Loucy (cell line): ENCODE data around the gene CCL11.

Source experiments
- H2AFZ ChIP-seq: fragments of 200-600 bp; sonication (generic); 2 replicates; pipeline ENCODE4 v1.6.0; 2016; ENCODE audit warnings: antibody characterized with exemption, mild to moderate bottlenecking, low read length, moderate library complexity
- H3F3A ChIP-seq: fragments of 200-600 bp; 2 replicates; pipeline ENCODE4 v1.6.0; 2016; ENCODE audit warnings: antibody characterized with exemption, low read depth, mild to moderate bottlenecking
- H3K27me3 ChIP-seq: fragments of 200-600 bp; sonication (generic); 2 replicates; pipeline ENCODE4 v1.6.1; 2014; ENCODE audit warnings: low read length, mild to moderate bottlenecking; ENCODE audit not compliant: insufficient read depth, poor library complexity, severe bottlenecking
- H3K36me3 ChIP-seq: fragments of 200-600 bp; sonication (generic); 2 replicates; pipeline ENCODE4 v1.6.1; 2016; ENCODE audit warnings: low read length; ENCODE audit not compliant: insufficient read depth
- H3K4me1 ChIP-seq: fragments of 200-600 bp; sonication (generic); 2 replicates; pipeline ENCODE4 v1.5.1; 2014; ENCODE audit warnings: low read length, mild to moderate bottlenecking; ENCODE audit not compliant: insufficient read depth, poor library complexity, severe bottlenecking
- H3K4me2 ChIP-seq: fragments of 200-600 bp; sonication (generic); 2 replicates; pipeline ENCODE4 v1.6.0; 2014; ENCODE audit warnings: antibody characterized with exemption, low read length, low read depth, mild to moderate bottlenecking; ENCODE audit not compliant: poor library complexity, severe bottlenecking
- H3K4me3 ChIP-seq: fragments of 200-600 bp; sonication (generic); 2 replicates; pipeline ENCODE4 v1.5.1; 2014; ENCODE audit warnings: low read length, mild to moderate bottlenecking, mixed read lengths; ENCODE audit not compliant: poor library complexity, severe bottlenecking
- H3K79me2 ChIP-seq: fragments of 200-600 bp; sonication (generic); 2 replicates; pipeline ENCODE4 v1.6.1; 2014; ENCODE audit warnings: low read length; ENCODE audit not compliant: insufficient read depth
- H3K9ac ChIP-seq: fragments of 200-600 bp; sonication (generic); 2 replicates; pipeline ENCODE4 v1.6.0; 2014; ENCODE audit warnings: mild to moderate bottlenecking, low read depth, low read length, moderate library complexity; ENCODE audit not compliant: poor library complexity, severe bottlenecking
- H3K9me2 ChIP-seq: fragments of 200-600 bp; sonication (generic); replicated peaks from 2 replicates; pipeline ENCODE4 v1.6.1; 2016; ENCODE audit warnings: low read depth, low read length, mixed read lengths
- H3K9me3 ChIP-seq: fragments of 200-600 bp; sonication (generic); 2 replicates; pipeline ENCODE4 v1.6.1; 2014; ENCODE audit warnings: mild to moderate bottlenecking, antibody characterized with exemption, low read length, low read depth; ENCODE audit not compliant: insufficient read depth
- H4K20me1 ChIP-seq: fragments of 200-600 bp; sonication (generic); 2 replicates; pipeline ENCODE4 v1.6.0; 2014; ENCODE audit warnings: antibody characterized with exemption, low read length, mild to moderate bottlenecking; ENCODE audit not compliant: insufficient read depth, poor library complexity, severe bottlenecking
- CTCF ChIP-seq: fragments of 200-600 bp; sonication (generic); conservative IDR thresholded peaks from 2 replicates; pipeline ENCODE4 v1.5.1; 2014; ENCODE audit warnings: mild to moderate bottlenecking, antibody characterized with exemption, low read length
- EZH2phosphoT487 ChIP-seq: fragments of 200-600 bp; IDR thresholded peaks from 2 replicates; pipeline ENCODE4 v1.6.1; 2018; ENCODE audit warnings: antibody characterized with exemption, mild to moderate bottlenecking, moderate library complexity, borderline replicate concordance

The CCL11 gene

GRCh38 chr17:34290586-34290985 is 5.0 kb downstream of the CCL11 start:
- Histone ChIP-seq H3F3A (no peaks in the 10 kb centered on the region), H3K36me3 (no peaks in the 10 kb centered on the region), H2AFZ (no peak overlapping the region), H3K27me3 (no peaks in the 10 kb centered on the region), H3K9me2 (no peaks in the 10 kb centered on the region), H3K9me3 (no peaks in the 10 kb centered on the region), H4K20me1 (no peaks in the 10 kb centered on the region), H3K4me1 (no peaks in the 10 kb centered on the region), H3K79me2 (no peaks in the 10 kb centered on the region), H3K9ac (no peak overlapping the region), H3K4me3 (no peak overlapping the region), H3K4me2 (no peak overlapping the region)
- TF ChIP-seq EZH2phosphoT487 (no peak), CTCF (no peak)

- no peaks in the 10 kb centered on the region for H3K79me2 ChIP-seq
- no peak overlapping the region for H2AFZ ChIP-seq
- no peaks in the 10 kb centered on the region for H3K36me3 ChIP-seq
- H3K4me3 ChIP-seq, result no peak overlapping the region
- H3K27me3 ChIP-seq, result no peaks in the 10 kb centered on the region
- no peaks in the 10 kb centered on the region for H3K9me3 ChIP-seq
- H4K20me1 ChIP-seq, result no peaks in the 10 kb centered on the region
- TF ChIP-seq EZH2phosphoT487 (no peak), CTCF (no peak)
- no peak overlapping the region for H3K9ac ChIP-seq
- no peak overlapping the region for H3K4me2 ChIP-seq
- H3K4me1 ChIP-seq, result no peaks in the 10 kb centered on the region
- H3K9me2 ChIP-seq, result no peaks in the 10 kb centered on the region
- no peaks in the 10 kb centered on the region for H3F3A ChIP-seq
Observed at GRCh38 chr17:34291721-34292348, 6.3 kb downstream of the CCL11 start.

GRCh38 chr17:34299027-34299426 is 13.5 kb downstream of the CCL11 start:
- H3K79me2 ChIP-seq, result no peaks in the 10 kb centered on the region

More at GRCh38 chr17:34299027-34299426, 13.5 kb downstream of the CCL11 start:
- Histone ChIP-seq H3K9me3 (no peaks in the 10 kb centered on the region), H4K20me1 (no peaks in the 10 kb centered on the region), H3K9me2 (no peaks in the 10 kb centered on the region), H3K36me3 (no peaks in the 10 kb centered on the region), H3K9ac (no peak overlapping the region), H3K27me3 (no peaks in the 10 kb centered on the region), H3K4me3 (no peak overlapping the region), H3K4me1 (no peaks in the 10 kb centered on the region), H2AFZ (no peak overlapping the region), H3F3A (no peaks in the 10 kb centered on the region), H3K4me2 (no peak overlapping the region)
- TF ChIP-seq EZH2phosphoT487 (no peak), CTCF (no peak)
